Neural cell (in vitro differentiated cells): ENCODE results near the gene PTPN13. TPM values are rescaled to one million over a fixed set of nuclear protein-coding genes. Genes with fewer than 3 reads are reported as not detected.

Source experiments
- H2AFZ ChIP-seq: fragments of 200-600, 300-800 bp; sonication (generic), shearing (Covaris generic); 2 replicates; pipeline ENCODE4 v1.6.0; 2014; ENCODE audit warnings: low read depth, mild to moderate bottlenecking, antibody characterized with exemption, low read length, moderate library complexity
- H3F3A ChIP-seq: fragments of 200-600 bp; shearing (Covaris generic); 2 replicates; pipeline ENCODE4 v1.6.1; 2016; ENCODE audit warnings: mild to moderate bottlenecking, moderate library complexity, mixed read lengths, antibody characterized with exemption, low read length; ENCODE audit not compliant: insufficient read depth, poor library complexity, severe bottlenecking
- H3K27ac ChIP-seq: fragments of 200-600, 300-800 bp; sonication (generic), shearing (Covaris generic); 2 replicates; pipeline ENCODE4 v1.5.1; 2014; ENCODE audit warnings: mild to moderate bottlenecking, low read length, moderate library complexity
- H3K27me3 ChIP-seq: fragments of 300-800, 200-600 bp; sonication (generic), shearing (Covaris generic); 2 replicates; pipeline ENCODE4 v1.6.0; 2014; ENCODE audit warnings: mild to moderate bottlenecking, low read depth, low read length, moderate library complexity; ENCODE audit not compliant: insufficient read depth
- H3K36me3 ChIP-seq: fragments of 300-800, 200-600 bp; sonication (generic), shearing (Covaris generic); 2 replicates; pipeline ENCODE4 v1.5.1; 2014; ENCODE audit warnings: mild to moderate bottlenecking, antibody characterized with exemption, low read length, moderate library complexity; ENCODE audit not compliant: insufficient read depth
- H3K4me2 ChIP-seq: fragments of 300-800, 200-600 bp; sonication (generic), shearing (Covaris generic); 2 replicates; pipeline ENCODE4 v1.6.0; 2014; ENCODE audit warnings: mild to moderate bottlenecking, low read length
- H3K4me3 ChIP-seq: fragments of 300-800, 200-600 bp; sonication (generic), shearing (Covaris generic); 2 replicates; pipeline ENCODE4 v1.5.1; 2014; ENCODE audit warnings: mild to moderate bottlenecking, low read length, moderate library complexity
- H3K79me2 ChIP-seq: fragments of 200-600 bp; shearing (Covaris generic); replicated peaks from 2 replicates; pipeline ENCODE4 v1.6.0; 2014; ENCODE audit warnings: mild to moderate bottlenecking, low read length, moderate library complexity; ENCODE audit not compliant: insufficient read depth
- H3K9ac ChIP-seq: fragments of 300-800, 200-600 bp; sonication (generic), shearing (Covaris generic); 2 replicates; pipeline ENCODE4 v1.6.1; 2016; ENCODE audit warnings: mild to moderate bottlenecking, low read length, mixed read lengths
- H3K9me2 ChIP-seq: fragments of 200-600 bp; shearing (Covaris generic); 2 replicates; pipeline ENCODE4 v1.6.1; 2016; ENCODE audit warnings: mild to moderate bottlenecking, low read length, mixed read lengths; ENCODE audit not compliant: insufficient read depth
- H3K9me3 ChIP-seq: fragments of 200-600, 300-800 bp; sonication (generic), shearing (Covaris generic); 2 replicates; pipeline ENCODE4 v1.6.1; 2016; ENCODE audit warnings: mild to moderate bottlenecking, mixed run types, low read length, moderate library complexity, mixed read lengths
- H4K20me1 ChIP-seq: fragments of 200-600 bp; shearing (Covaris generic); 2 replicates; pipeline ENCODE4 v1.6.1; 2016; ENCODE audit warnings: mild to moderate bottlenecking, mixed run types; ENCODE audit not compliant: insufficient read depth
- EP300 ChIP-seq: fragments of 450-650 bp; conservative IDR thresholded peaks from 2 replicates; pipeline ENCODE4 v1.6.1; 2014; ENCODE audit warnings: antibody characterized with exemption, mild to moderate bottlenecking, moderate library complexity; ENCODE audit not compliant: poor library complexity, severe bottlenecking
- EZH2 ChIP-seq: fragments of 200-600, 300-800 bp; shearing (Covaris generic), sonication (generic); IDR thresholded peaks from 2 replicates; pipeline ENCODE4 v1.6.1; 2014; ENCODE audit warnings: antibody characterized with exemption, low read length, borderline replicate concordance, mild to moderate bottlenecking; ENCODE audit not compliant: insufficient read depth, poor library complexity, severe bottlenecking
- MXI1 ChIP-seq: fragments of 450-650 bp; conservative IDR thresholded peaks from 2 replicates; pipeline ENCODE4 v1.6.1; 2014; ENCODE audit warnings: antibody characterized with exemption, mild to moderate bottlenecking; ENCODE audit not compliant: poor library complexity, severe bottlenecking
- POLR2AphosphoS5 ChIP-seq: IDR thresholded peaks from 2 replicates; pipeline ENCODE4 v1.6.1; 2012
- RAD21 ChIP-seq: fragments of 450-650 bp; conservative IDR thresholded peaks from 2 replicates; pipeline ENCODE4 v1.6.1; 2014; ENCODE audit warnings: antibody characterized with exemption, mild to moderate bottlenecking, moderate library complexity
- REST ChIP-seq: IDR thresholded peaks from 2 replicates; pipeline ENCODE4 v1.6.1; 2012; ENCODE audit warnings: borderline replicate concordance
- SMC3 ChIP-seq: fragments of 450-650 bp; conservative IDR thresholded peaks from 2 replicates; pipeline ENCODE4 v1.6.1; 2014; ENCODE audit warnings: antibody characterized with exemption, mild to moderate bottlenecking, moderate library complexity; ENCODE audit not compliant: poor library complexity
- TAF1 ChIP-seq: IDR thresholded peaks from 2 replicates; pipeline ENCODE4 v1.6.1; 2012; ENCODE audit warnings: low read depth
- polyA plus RNA-seq: library from polyadenylated mRNA; depleted of rRNA; stranded (reverse); fragments of >200 nt; gene quantifications from 2 replicates; pipeline ENCODE4 v1.2.3, GENCODE V29; 2014
- TF ChIP-seq, protein P1 (sequence below): fragments of 450-650 bp; IDR thresholded peaks from 2 replicates; pipeline ENCODE4 v1.5.1; 2014; ENCODE audit warnings: antibody characterized with exemption, mild to moderate bottlenecking, moderate library complexity; ENCODE audit not compliant: poor library complexity, severe bottlenecking

Gene PTPN13
- polyA plus RNA-seq, 1 donor from 2014 or later = 4.7 TPM

DNA sequence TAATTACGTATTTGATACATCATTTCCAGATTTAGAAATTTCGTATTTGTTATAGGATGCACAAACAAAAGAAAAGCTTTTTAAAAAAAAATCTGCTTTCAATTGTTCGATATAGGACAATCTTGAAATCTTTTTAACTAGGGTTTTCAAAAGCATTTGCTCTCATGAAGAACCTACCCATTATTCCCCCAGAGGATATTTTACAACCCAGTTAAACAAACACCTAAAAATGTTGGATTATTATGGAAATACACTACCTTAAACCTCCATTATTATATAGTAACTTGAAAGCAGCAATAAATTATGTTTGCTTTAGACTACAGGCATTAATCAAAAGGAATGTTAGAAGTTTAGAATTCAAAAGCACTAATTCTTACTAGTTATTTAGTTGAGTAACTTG is 110.5 kb downstream of the PTPN13 start:
- Histone ChIP-seq H3K27me3 (no peaks in the 10 kb centered on the region), H3K4me3 (no peak overlapping the region), H3K9ac (no peak overlapping the region), H3K4me2 (no peak overlapping the region), H3K79me2 (no peaks in the 10 kb centered on the region), H4K20me1 (no peaks in the 10 kb centered on the region), H3F3A (no peaks in the 10 kb centered on the region), H3K9me3 (no peaks in the 10 kb centered on the region), H3K36me3 (no peaks in the 10 kb centered on the region), H3K9me2 (no peaks in the 10 kb centered on the region), H3K27ac (no peak overlapping the region), H2AFZ (no peak overlapping the region)
- TF ChIP-seq TAF1 (no peak), REST (no peak), RAD21 (no peak), SMC3 (no peak), EP300 (no peak), POLR2AphosphoS5 (no peak), MXI1 (no peak), EZH2 (no peak)
- TF ChIP-seq, protein P1, sequence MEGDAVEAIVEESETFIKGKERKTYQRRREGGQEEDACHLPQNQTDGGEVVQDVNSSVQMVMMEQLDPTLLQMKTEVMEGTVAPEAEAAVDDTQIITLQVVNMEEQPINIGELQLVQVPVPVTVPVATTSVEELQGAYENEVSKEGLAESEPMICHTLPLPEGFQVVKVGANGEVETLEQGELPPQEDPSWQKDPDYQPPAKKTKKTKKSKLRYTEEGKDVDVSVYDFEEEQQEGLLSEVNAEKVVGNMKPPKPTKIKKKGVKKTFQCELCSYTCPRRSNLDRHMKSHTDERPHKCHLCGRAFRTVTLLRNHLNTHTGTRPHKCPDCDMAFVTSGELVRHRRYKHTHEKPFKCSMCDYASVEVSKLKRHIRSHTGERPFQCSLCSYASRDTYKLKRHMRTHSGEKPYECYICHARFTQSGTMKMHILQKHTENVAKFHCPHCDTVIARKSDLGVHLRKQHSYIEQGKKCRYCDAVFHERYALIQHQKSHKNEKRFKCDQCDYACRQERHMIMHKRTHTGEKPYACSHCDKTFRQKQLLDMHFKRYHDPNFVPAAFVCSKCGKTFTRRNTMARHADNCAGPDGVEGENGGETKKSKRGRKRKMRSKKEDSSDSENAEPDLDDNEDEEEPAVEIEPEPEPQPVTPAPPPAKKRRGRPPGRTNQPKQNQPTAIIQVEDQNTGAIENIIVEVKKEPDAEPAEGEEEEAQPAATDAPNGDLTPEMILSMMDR = no peak

DNA sequence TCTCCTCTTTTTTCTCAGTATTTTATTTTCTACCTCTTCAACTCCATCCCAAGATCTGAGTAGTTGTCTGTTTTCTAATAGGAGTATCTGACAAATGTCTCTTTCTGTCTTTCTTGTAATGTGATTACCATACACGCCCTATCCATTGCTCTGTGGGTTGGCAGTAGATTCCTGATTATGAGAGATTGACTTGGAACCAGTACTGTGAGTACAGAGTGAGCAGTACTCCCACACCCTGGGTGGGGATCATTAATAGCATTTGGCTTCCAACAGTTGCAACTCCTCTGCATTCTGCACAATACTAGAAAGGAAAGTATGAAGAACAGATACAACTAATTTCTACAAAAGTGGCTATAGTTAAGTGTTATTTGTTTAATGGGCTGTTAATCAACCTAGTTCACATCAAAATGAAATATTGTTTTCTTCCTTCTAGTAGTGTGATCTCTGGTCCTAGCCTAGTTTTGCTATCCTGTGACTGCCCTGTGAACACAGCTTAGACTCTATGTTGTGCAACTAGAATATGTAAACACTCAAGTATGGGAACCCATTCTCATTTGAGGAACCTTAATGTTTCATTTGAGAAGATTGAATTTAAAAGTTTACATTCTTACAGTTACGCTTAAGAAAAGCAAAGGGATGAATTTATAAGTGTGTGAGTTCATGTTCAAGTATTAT is 112.9 kb downstream of the PTPN13 start:
- Histone ChIP-seq H3K79me2 (no peaks in the 10 kb centered on the region), H3K9me2 (no peaks in the 10 kb centered on the region), H3K4me3 (no peak overlapping the region), H3K36me3 (no peaks in the 10 kb centered on the region), H4K20me1 (no peaks in the 10 kb centered on the region), H2AFZ (no peak overlapping the region), H3K27ac (no peak overlapping the region), H3K27me3 (no peaks in the 10 kb centered on the region), H3K9me3 (no peaks in the 10 kb centered on the region), H3K9ac (no peak overlapping the region), H3F3A (no peaks in the 10 kb centered on the region), H3K4me2 (no peak overlapping the region)
- no peak for TF ChIP-seq POLR2AphosphoS5
- no peak for TF ChIP-seq EP300
- TF ChIP-seq, protein P1 = no peak
- no peak for TF ChIP-seq REST
- no peak for TF ChIP-seq MXI1
- no peak for TF ChIP-seq SMC3
- no peak for TF ChIP-seq RAD21
- TF ChIP-seq TAF1 = no peak
- TF ChIP-seq EZH2 = no peak
